HEK293 (cell line): ENCODE measurements around the gene ELL3.

Source experiments
- BCL11B ChIP-seq: fragments of 450-650 bp; formaldehyde crosslinking; IDR thresholded peaks from 2 replicates; pipeline ENCODE4 v1.5.1; 2016; ENCODE audit warnings: low read depth, missing biosample characterization, missing genetic modification characterization
- GLIS1 ChIP-seq: fragments of 450-650 bp; formaldehyde crosslinking; IDR thresholded peaks from 2 replicates; pipeline ENCODE4 v1.5.1; 2016; ENCODE audit warnings: missing biosample characterization, missing genetic modification characterization
- INSM2 ChIP-seq: fragments of 450-650 bp; formaldehyde crosslinking; IDR thresholded peaks from 2 replicates; pipeline ENCODE4 v1.5.1; 2016; ENCODE audit warnings: missing biosample characterization, missing genetic modification characterization
- KLF17 ChIP-seq: fragments of 450-650 bp; formaldehyde crosslinking; IDR thresholded peaks from 2 replicates; pipeline ENCODE4 v1.5.1; 2016; ENCODE audit warnings: missing biosample characterization, missing genetic modification characterization
- PRDM10 ChIP-seq: fragments of 450-650 bp; formaldehyde crosslinking; IDR thresholded peaks from 2 replicates; pipeline ENCODE4 v1.5.1; 2016; ENCODE audit warnings: missing biosample characterization, missing genetic modification characterization
- SETDB1 ChIP-seq: IDR thresholded peaks from one replicate; pipeline ENCODE4 v1.6.1; 2017; ENCODE audit warnings: mild to moderate bottlenecking, low read length, moderate library complexity, mixed read lengths; ENCODE audit not compliant: insufficient read length
- ZBTB11 ChIP-seq: fragments of 450-650 bp; formaldehyde crosslinking; conservative IDR thresholded peaks from 2 replicates; pipeline ENCODE4 v1.5.1; 2016; ENCODE audit warnings: low read depth, missing biosample characterization, missing genetic modification characterization
- ZBTB17 ChIP-seq: fragments of 450-650 bp; formaldehyde crosslinking; IDR thresholded peaks from 2 replicates; pipeline ENCODE4 v1.5.1; 2016; ENCODE audit warnings: missing biosample characterization, missing genetic modification characterization
- ZEB2 ChIP-seq: fragments of 450-650 bp; formaldehyde crosslinking; IDR thresholded peaks from 2 replicates; pipeline ENCODE4 v1.5.1; 2016; ENCODE audit warnings: missing biosample characterization, missing genetic modification characterization
- ZFP3 ChIP-seq: fragments of 450-650 bp; formaldehyde crosslinking; IDR thresholded peaks from 2 replicates; pipeline ENCODE4 v1.5.1; 2016; ENCODE audit warnings: low read depth, missing biosample characterization, missing genetic modification characterization
- ZNF133 ChIP-seq: fragments of 450-650 bp; formaldehyde crosslinking; IDR thresholded peaks from 2 replicates; pipeline ENCODE4 v1.5.1; 2016; ENCODE audit warnings: missing biosample characterization, missing genetic modification characterization
- ZNF146 ChIP-seq: fragments of 450-650 bp; formaldehyde crosslinking; IDR thresholded peaks from 2 replicates; pipeline ENCODE4 v1.5.1; 2016; ENCODE audit warnings: missing biosample characterization, missing genetic modification characterization
- ZNF24 ChIP-seq: fragments of 450-650 bp; formaldehyde crosslinking; IDR thresholded peaks from 2 replicates; pipeline ENCODE4 v1.5.1; 2016; ENCODE audit warnings: missing biosample characterization, missing genetic modification characterization
- ZNF280C ChIP-seq: fragments of 450-650 bp; formaldehyde crosslinking; IDR thresholded peaks from 2 replicates; pipeline ENCODE4 v1.5.1; 2016; ENCODE audit warnings: missing biosample characterization, missing genetic modification characterization
- ZNF302 ChIP-seq: fragments of 450-650 bp; formaldehyde crosslinking; IDR thresholded peaks from 2 replicates; pipeline ENCODE4 v1.5.1; 2016; ENCODE audit warnings: missing biosample characterization, missing genetic modification characterization, low read depth
- ZNF324 ChIP-seq: fragments of 450-650 bp; formaldehyde crosslinking; IDR thresholded peaks from 2 replicates; pipeline ENCODE4 v1.5.1; 2016; ENCODE audit warnings: missing biosample characterization, missing genetic modification characterization
- ZNF366 ChIP-seq: fragments of 450-650 bp; formaldehyde crosslinking; conservative IDR thresholded peaks from 2 replicates; pipeline ENCODE4 v1.5.1; 2016; ENCODE audit warnings: missing biosample characterization, missing genetic modification characterization
- ZNF391 ChIP-seq: fragments of 450-650 bp; formaldehyde crosslinking; IDR thresholded peaks from 2 replicates; pipeline ENCODE4 v1.5.1; 2016; ENCODE audit warnings: low read depth, missing biosample characterization, missing genetic modification characterization, borderline replicate concordance
- ZNF501 ChIP-seq: fragments of 450-650 bp; formaldehyde crosslinking; IDR thresholded peaks from 2 replicates; pipeline ENCODE4 v1.5.1; 2016; ENCODE audit warnings: missing biosample characterization, missing genetic modification characterization
- ZNF510 ChIP-seq: fragments of 450-650 bp; formaldehyde crosslinking; IDR thresholded peaks from 2 replicates; pipeline ENCODE4 v1.5.1; 2018; ENCODE audit warnings: mild to moderate bottlenecking, missing genetic modification characterization, missing biosample characterization; ENCODE audit not compliant: insufficient replicate concordance
- ZNF530 ChIP-seq: fragments of 450-650 bp; formaldehyde crosslinking; IDR thresholded peaks from 2 replicates; pipeline ENCODE4 v1.5.1; 2016; ENCODE audit warnings: low read depth, missing biosample characterization, missing genetic modification characterization
- ZNF560 ChIP-seq: fragments of 450-650 bp; formaldehyde crosslinking; IDR thresholded peaks from 2 replicates; pipeline ENCODE4 v1.5.1; 2017; ENCODE audit warnings: missing biosample characterization, missing genetic modification characterization, borderline replicate concordance
- ZNF654 ChIP-seq: fragments of 450-650 bp; formaldehyde crosslinking; IDR thresholded peaks from 2 replicates; pipeline ENCODE4 v1.5.1; 2016; ENCODE audit warnings: low read depth, missing biosample characterization, missing genetic modification characterization
- ZNF76 ChIP-seq: fragments of 450-650 bp; formaldehyde crosslinking; IDR thresholded peaks from 2 replicates; pipeline ENCODE4; 2016; ENCODE audit warnings: low read depth, missing biosample characterization, missing genetic modification characterization, borderline replicate concordance
- ZSCAN23 ChIP-seq: fragments of 450-650 bp; formaldehyde crosslinking; IDR thresholded peaks from 2 replicates; pipeline ENCODE4 v1.5.1; 2016; ENCODE audit warnings: missing biosample characterization, missing genetic modification characterization
- TF ChIP-seq, protein P1 (sequence below): fragments of 450-650 bp; formaldehyde crosslinking; IDR thresholded peaks from 2 replicates; pipeline ENCODE4 v1.5.1; 2016; ENCODE audit warnings: missing biosample characterization, missing genetic modification characterization

Gene ELL3

GRCh38 chr15:43777267-43777914 lies 625 bp upstream of the ELL3 start (continued):
- no peak for TF ChIP-seq ZNF366
- TF ChIP-seq ZNF654 (tag by site-specific recombination) = no peak
- TF ChIP-seq INSM2 (tag by site-specific recombination) = 0 out of 2 replicates have a peak, but pooled peaks have one; percentile 17
- TF ChIP-seq ZNF133 (tag by site-specific recombination) = no peak
- TF ChIP-seq SETDB1 = no peak
- TF ChIP-seq ZNF24 (tag by site-specific recombination) = 0 out of 2 replicates have a peak, but pooled peaks have one; percentile 39
- no peak for TF ChIP-seq ZNF510 (tag by site-specific recombination)
- TF ChIP-seq ZNF146 (tag by site-specific recombination) = no peak; the same call in 1 of the 2 replicates
- TF ChIP-seq ZNF501 (tag by site-specific recombination) = 0 out of 2 replicates have a peak, but pooled peaks have one; percentile 29
- no peak for TF ChIP-seq KLF17 (tag by site-specific recombination)
- TF ChIP-seq GLIS1 = no peak
- no peak; the same call in 1 of the 2 replicates for TF ChIP-seq ZBTB11
- 0 out of 2 replicates have a peak, but pooled peaks have one; percentile 33 for TF ChIP-seq ZNF324 (tag by site-specific recombination)
- TF ChIP-seq PRDM10 (tag by site-specific recombination) = no peak
- no peak for TF ChIP-seq ZSCAN23 (tag by site-specific recombination)
- TF ChIP-seq ZNF302 (tag by site-specific recombination) = no peak
- TF ChIP-seq ZNF76 = no peak
- TF ChIP-seq ZNF280C = no peak
- TF ChIP-seq ZNF391 (tag by site-specific recombination) = 0 out of 2 replicates have a peak, but pooled peaks have one; percentile 23
- TF ChIP-seq BCL11B = no peak
- TF ChIP-seq ZFP3 (tag by site-specific recombination) = no peak
- no peak for TF ChIP-seq ZNF560 (tag by site-specific recombination)
- TF ChIP-seq ZEB2 (tag by site-specific recombination) = peak; percentile 80
- peak; percentile 69 for TF ChIP-seq ZBTB17 (tag by site-specific recombination)
- TF ChIP-seq ZNF530 (tag by site-specific recombination) = no peak
- TF ChIP-seq, protein P1, sequence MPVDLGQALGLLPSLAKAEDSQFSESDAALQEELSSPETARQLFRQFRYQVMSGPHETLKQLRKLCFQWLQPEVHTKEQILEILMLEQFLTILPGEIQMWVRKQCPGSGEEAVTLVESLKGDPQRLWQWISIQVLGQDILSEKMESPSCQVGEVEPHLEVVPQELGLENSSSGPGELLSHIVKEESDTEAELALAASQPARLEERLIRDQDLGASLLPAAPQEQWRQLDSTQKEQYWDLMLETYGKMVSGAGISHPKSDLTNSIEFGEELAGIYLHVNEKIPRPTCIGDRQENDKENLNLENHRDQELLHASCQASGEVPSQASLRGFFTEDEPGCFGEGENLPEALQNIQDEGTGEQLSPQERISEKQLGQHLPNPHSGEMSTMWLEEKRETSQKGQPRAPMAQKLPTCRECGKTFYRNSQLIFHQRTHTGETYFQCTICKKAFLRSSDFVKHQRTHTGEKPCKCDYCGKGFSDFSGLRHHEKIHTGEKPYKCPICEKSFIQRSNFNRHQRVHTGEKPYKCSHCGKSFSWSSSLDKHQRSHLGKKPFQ = no peak
